ENCODE data around the gene MT1H.

GRCh38 chr16:56625140-56625942 is 44.3 kb upstream of the MT1H start, which contains the start of gene MT1E:
- TF ChIP-seq POLR2A (IDR thresholded peaks at IDR 0.05) (no peak), CTCF (IDR thresholded peaks at IDR 0.05) (no peak)

All from testis (tissue), 2 donors.